ENCODE data around the gene MRPL32. TPM values are rescaled to one million over a fixed set of nuclear protein-coding genes. Genes with fewer than 3 reads are reported as not detected.

The MRPL32 gene
- total RNA-seq, 1 donor from 2014 or later, result 37.2 TPM

DNA sequence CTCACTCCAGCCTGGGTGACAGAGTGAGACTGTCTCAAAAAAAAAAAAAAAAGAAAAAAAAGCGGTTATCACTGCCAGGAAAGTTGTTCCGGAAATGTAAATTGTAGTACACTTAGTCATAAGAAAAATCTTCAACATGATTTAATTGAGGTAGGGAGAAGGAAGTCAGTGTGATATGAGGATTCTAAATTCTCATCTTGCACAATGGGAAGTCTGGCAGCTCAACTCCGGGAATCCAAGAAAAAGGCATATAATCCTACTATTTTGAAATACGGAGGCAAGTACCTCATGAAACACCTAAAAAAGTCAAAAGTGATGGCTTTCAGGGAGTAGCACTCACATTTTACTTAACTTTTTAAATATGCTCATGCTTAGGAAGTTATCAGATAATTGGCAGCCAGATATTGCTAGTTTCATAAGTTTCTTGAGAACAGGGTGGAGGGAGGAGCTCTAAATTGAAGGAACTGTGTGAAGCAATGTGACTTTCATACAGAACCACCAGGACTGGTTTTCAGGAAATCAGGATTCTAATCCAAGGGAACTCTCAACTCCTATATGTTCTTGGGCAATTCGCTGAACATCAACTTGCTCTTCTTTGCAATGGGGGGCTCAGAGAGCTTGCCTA lies 17.6 kb upstream of the MRPL32 start:
- no peak for DNase-seq (ENCODE audit: low spot score)
- H3K4me1 Mint-ChIP-seq (ENCODE audit: unreplicated experiment), result peaks cover 11% of the 10 kb centered on the region

DNA sequence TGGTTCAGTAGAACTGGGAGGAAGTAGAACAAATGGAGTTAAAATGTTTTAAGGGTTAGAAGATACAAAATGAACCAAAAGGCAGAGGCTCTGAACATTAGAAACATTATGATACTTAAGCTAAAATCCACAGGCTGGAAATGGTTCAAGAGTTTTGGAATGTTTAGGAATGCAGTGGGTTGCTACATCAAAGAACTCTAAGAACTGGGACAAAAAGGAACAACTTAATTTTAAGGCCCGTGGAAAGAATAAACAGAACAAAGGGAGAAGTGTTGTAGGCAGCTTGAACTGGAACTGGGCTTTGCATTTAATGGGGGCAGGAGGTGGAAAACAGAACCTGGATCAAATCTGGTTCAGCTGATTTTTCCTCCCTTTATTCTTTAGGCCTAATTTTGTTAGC lies 16.8 kb upstream of the MRPL32 start:
- Mint-ChIP-seq H3K4me1 (ENCODE audit: unreplicated experiment) (peaks cover 11% of the 10 kb centered on the region), H3K9me3 (ENCODE audit: unreplicated experiment) (no peaks in the 10 kb centered on the region), H3K27ac (ENCODE audit: unreplicated experiment) (no peak overlapping the region), H3K36me3 (ENCODE audit: low read depth, unreplicated experiment) (peaks cover 5% of the 10 kb centered on the region), H3K27me3 (ENCODE audit: unreplicated experiment) (peaks cover 2% of the 10 kb centered on the region), H3K4me3 (ENCODE audit: unreplicated experiment) (no peak overlapping the region)
- no peak for TF ChIP-seq CTCF (IDR thresholded peaks at IDR 0.05; ENCODE audit: unreplicated experiment)
- no peak for DNase-seq (ENCODE audit: low spot score)

More for the DNA sequence above, 17.6 kb upstream of the MRPL32 start:
- H3K9me3 Mint-ChIP-seq (ENCODE audit: unreplicated experiment), result no peaks in the 10 kb centered on the region
- H3K36me3 Mint-ChIP-seq (ENCODE audit: low read depth, unreplicated experiment), result peaks cover 5% of the 10 kb centered on the region
- no peak overlapping the region for H3K27ac Mint-ChIP-seq (ENCODE audit: unreplicated experiment)
- H3K4me3 Mint-ChIP-seq (ENCODE audit: unreplicated experiment), result no peak overlapping the region
- H3K27me3 Mint-ChIP-seq (ENCODE audit: unreplicated experiment), result peaks cover 4% of the 10 kb centered on the region
- TF ChIP-seq CTCF (IDR thresholded peaks at IDR 0.05; ENCODE audit: unreplicated experiment), result no peak

DNA sequence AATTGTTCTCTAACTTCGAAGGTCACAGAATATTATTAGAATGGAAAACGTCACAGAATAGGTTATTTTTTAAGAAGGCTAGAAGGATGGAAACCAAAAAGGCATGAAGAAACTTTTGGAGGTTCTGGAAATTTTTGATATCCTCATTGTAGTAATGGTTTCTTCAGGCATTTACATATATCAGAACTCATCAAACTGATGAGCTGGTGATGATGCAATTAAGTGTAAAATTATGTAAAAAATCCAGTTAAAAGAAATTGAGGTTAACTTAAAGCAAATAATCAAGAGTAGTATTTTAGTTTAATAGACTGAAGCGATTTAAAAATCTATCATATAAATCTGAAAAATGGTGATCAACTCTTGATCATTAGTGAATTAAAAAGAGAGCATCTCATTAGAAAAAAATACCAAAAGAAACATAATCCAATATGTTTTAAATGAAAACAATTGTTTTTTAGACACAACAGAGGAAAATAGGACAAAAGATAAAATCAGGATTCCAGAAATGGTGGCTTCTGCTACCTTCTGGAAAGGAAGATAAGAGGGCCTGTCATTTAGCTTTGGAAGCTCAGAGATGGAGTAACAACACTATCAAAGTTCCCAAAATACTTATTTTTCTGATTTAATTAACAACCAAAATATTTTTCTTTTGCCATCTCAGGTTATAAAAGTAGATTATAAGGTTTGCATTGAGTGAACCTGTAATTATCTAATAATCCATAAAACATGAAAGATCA lies 10.0 kb upstream of the MRPL32 start:
- H3K27ac Mint-ChIP-seq (ENCODE audit: unreplicated experiment), result no peak overlapping the region
- DNase-seq (ENCODE audit: low spot score), result no peak
- no peak overlapping the region for H3K4me3 Mint-ChIP-seq (ENCODE audit: unreplicated experiment)
- H3K36me3 Mint-ChIP-seq (ENCODE audit: low read depth, unreplicated experiment), result peaks cover 9% of the 10 kb centered on the region
- TF ChIP-seq CTCF (IDR thresholded peaks at IDR 0.05; ENCODE audit: unreplicated experiment), result no peak
- no peaks in the 10 kb centered on the region for H3K9me3 Mint-ChIP-seq (ENCODE audit: unreplicated experiment)
- no peaks in the 10 kb centered on the region for H3K27me3 Mint-ChIP-seq (ENCODE audit: unreplicated experiment)
- H3K4me1 Mint-ChIP-seq (ENCODE audit: unreplicated experiment), result no peaks in the 10 kb centered on the region

- H3K4me1 Mint-ChIP-seq (ENCODE audit: unreplicated experiment), result peaks cover 4% of the 10 kb centered on the region
- DNase-seq (ENCODE audit: low spot score), result no peak
- H3K27me3 Mint-ChIP-seq (ENCODE audit: unreplicated experiment), result no peaks in the 10 kb centered on the region
- no peaks in the 10 kb centered on the region for H3K9me3 Mint-ChIP-seq (ENCODE audit: unreplicated experiment)
- H3K36me3 Mint-ChIP-seq (ENCODE audit: low read depth, unreplicated experiment), result peaks cover 5% of the 10 kb centered on the region
- TF ChIP-seq CTCF (IDR thresholded peaks at IDR 0.05; ENCODE audit: unreplicated experiment), result no peak
- no peak overlapping the region for H3K4me3 Mint-ChIP-seq (ENCODE audit: unreplicated experiment)
- H3K27ac Mint-ChIP-seq (ENCODE audit: unreplicated experiment), result no peak overlapping the region
Measured at GRCh38 chr7:42924223-42924838, 7.8 kb upstream of the MRPL32 start.

- H3K27ac Mint-ChIP-seq (ENCODE audit: unreplicated experiment), result no peak overlapping the region
- H3K36me3 Mint-ChIP-seq (ENCODE audit: low read depth, unreplicated experiment), result peaks cover 4% of the 10 kb centered on the region
- no peak for TF ChIP-seq CTCF (IDR thresholded peaks at IDR 0.05; ENCODE audit: unreplicated experiment)
- H3K4me1 Mint-ChIP-seq (ENCODE audit: unreplicated experiment), result peaks cover 11% of the 10 kb centered on the region
- no peaks in the 10 kb centered on the region for H3K27me3 Mint-ChIP-seq (ENCODE audit: unreplicated experiment)
- no peak overlapping the region for H3K4me3 Mint-ChIP-seq (ENCODE audit: unreplicated experiment)
- no peaks in the 10 kb centered on the region for H3K9me3 Mint-ChIP-seq (ENCODE audit: unreplicated experiment)
- DNase-seq (ENCODE audit: low spot score), result no peak
Measured at GRCh38 chr7:42925630-42926029, 6.5 kb upstream of the MRPL32 start.

Measured in endothelial cell (in vitro differentiated cells).